Measurements from ENCODE around the gene RBM19.
A peak's percentile ranks its signal among the peaks of the same experiment; 100 is the strongest.

Gene RBM19

DNA sequence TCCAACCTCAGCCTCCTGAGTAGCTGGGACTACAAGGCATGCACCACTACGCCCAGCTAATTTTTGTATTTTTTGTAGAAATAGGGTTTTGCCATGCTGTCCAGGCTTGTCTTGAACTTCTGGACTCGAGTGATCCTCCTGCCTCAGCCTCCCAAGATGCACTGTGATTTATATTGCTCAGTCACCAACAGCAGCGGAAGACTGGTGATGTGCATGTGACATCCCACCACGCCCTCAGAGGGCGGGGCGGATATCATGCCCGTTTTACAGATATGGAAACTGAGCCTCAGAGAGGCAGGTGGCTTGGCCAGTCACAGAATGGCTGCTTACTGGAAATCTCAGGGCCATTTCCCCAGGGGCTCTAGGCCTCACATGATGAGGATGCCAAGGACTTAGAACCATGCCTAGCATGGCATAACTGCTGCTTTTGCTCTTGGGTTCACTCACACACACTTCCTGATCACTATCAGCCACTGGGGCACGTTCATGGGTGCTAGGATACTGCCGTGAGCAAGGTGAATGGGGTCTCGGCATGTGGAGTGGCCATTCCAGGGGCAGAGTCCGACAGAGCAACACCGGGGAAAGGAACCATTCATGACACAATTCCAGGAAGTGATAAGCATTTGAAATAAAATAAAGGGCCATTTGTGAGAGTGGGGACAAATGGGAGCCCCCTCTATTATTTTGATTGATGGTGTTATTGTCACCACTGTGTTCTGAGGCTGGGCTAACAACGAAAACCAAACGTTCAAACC, 31.9 kb downstream of the RBM19 start:
- Mint-ChIP-seq H3K36me3 (peaks cover 14% of the 10 kb centered on the region), H3K27me3 (no peaks in the 10 kb centered on the region), H3K9me3 (ENCODE audit: low read depth) (no peaks in the 10 kb centered on the region), H3K4me1 (ENCODE audit: low read depth) (peaks cover 14% of the 10 kb centered on the region), H3K4me3 (no peak overlapping the region), H3K27ac (no peak overlapping the region)

DNA sequence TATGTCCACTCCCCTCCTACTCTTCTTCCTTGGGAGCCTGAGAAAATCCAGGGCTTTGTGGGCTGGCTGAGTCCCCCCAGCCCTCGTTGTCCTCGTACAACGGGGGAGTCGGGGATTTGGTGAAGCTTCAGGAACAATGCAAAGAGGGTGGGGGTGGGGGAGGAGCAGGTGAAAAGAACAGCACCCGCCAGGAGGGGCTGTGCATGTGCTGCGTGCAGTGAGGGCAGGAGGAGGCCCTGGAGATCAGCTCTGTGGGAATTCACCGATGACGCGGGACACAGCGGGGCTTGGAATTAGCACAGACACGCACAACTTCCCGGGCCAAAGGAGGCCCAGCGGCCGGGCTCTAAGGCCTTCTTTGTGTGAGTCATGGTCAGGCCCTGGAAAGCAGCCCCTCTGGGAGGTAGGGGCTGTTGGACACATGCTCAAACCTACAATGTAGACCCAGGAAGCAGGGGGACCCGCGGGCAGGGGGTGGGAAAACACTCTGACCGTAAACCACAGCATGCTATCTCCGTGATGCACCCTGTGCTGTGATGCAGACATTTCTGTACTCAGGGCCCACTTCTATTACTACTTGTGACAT, 32.8 kb downstream of the RBM19 start:
- Mint-ChIP-seq H3K4me3 (no peak overlapping the region), H3K27ac (no peak overlapping the region), H3K9me3 (ENCODE audit: low read depth) (no peaks in the 10 kb centered on the region), H3K4me1 (ENCODE audit: low read depth) (peaks cover 17% of the 10 kb centered on the region), H3K36me3 (peaks cover 8% of the 10 kb centered on the region), H3K27me3 (no peaks in the 10 kb centered on the region)

DNA sequence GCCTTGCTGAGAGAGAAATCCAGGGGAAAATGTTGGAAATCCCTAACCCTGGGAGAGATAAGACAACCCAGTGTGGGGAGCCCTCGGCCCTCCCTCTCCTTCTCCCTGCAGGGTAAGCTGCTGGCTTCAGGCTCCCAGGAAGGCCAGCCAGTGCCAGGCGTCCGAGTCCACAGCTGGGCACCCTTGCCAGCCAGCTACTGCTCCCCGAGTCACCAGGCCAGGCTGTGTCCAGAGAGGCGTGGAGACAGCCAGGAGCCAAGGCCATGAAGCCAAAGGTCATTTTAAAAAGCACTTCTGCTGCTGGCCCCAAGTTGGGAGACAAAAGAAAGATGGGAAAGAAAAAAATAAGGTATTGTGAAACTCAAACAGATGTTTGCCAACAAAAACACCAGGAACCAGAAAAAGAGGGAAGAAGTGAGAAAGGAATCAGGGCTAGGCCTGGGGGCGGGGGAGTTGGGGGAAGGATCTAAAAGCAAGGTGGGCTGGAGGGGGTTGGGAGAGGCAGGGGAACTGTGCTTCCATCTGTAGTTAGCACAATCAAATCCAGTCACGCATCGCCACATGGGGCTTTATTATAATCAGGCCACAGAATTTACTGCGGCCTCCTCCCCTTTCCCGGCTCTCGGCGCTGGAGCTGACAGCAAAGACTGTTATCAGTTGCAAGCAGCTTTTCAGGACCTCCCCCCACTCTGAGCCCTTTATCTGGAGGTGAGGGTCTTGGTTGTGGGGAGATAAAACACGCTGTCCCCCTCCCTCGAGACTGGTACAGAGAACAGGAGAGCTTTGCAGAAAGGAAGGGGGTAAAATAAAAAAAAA, 33.5 kb downstream of the RBM19 start:
- no peak overlapping the region for H3K27ac Mint-ChIP-seq
- H3K9me3 Mint-ChIP-seq (ENCODE audit: low read depth): no peaks in the 10 kb centered on the region
- H3K4me1 Mint-ChIP-seq (ENCODE audit: low read depth): peaks cover 17% of the 10 kb centered on the region
- H3K36me3 Mint-ChIP-seq: peaks cover 8% of the 10 kb centered on the region
- H3K27me3 Mint-ChIP-seq: no peaks in the 10 kb centered on the region
- no peak overlapping the region for H3K4me3 Mint-ChIP-seq

DNA sequence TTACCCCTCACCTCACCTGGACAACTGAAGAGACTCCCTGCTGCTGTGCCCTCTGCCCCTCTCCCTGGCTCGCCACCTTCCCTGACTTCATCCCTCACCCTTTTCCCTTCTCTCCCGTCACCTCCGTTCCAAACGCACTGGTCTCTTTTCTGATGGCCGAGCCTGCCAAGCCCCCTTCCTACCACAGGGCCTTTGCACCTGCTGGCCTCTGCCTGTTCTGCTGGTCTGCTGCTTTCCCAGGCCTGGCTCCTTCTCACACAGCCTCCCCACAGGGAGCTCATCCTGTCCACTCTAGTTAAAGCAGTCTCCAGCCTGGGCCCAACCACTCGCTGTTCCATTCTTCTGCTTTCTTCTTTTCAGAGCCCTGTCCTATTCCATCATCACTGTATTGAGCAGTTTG, 34.6 kb downstream of the RBM19 start:
- Mint-ChIP-seq H3K9me3 (ENCODE audit: low read depth) (no peaks in the 10 kb centered on the region), H3K27ac (no peak overlapping the region), H3K4me3 (no peak overlapping the region), H3K27me3 (no peaks in the 10 kb centered on the region), H3K36me3 (peaks cover 13% of the 10 kb centered on the region), H3K4me1 (ENCODE audit: low read depth) (peaks cover 17% of the 10 kb centered on the region)

DNA sequence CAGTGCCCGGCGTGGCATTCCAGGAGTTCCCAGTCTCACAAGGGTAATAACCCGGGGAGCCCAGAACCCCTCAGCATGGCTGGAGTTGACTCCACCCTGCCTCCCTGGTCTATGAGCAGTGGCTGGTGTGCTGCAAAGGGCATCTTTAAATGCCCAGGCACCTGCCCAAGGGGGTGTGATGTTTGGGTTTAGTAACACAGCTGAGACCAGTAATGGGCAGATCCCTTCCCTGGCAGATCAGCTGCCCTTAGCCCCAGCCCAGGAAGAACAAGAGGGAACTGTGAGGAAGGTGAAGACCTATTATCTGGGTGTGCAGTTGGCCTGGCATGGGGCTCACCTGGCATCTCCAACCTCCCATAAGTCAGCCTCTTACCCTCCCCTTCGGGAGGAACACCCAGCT, 35.9 kb downstream of the RBM19 start:
- Mint-ChIP-seq H3K27me3 (no peaks in the 10 kb centered on the region), H3K4me1 (ENCODE audit: low read depth) (peaks cover 17% of the 10 kb centered on the region), H3K4me3 (no peak overlapping the region), H3K9me3 (ENCODE audit: low read depth) (no peaks in the 10 kb centered on the region), H3K27ac (no peak overlapping the region), H3K36me3 (peaks cover 20% of the 10 kb centered on the region)

DNA sequence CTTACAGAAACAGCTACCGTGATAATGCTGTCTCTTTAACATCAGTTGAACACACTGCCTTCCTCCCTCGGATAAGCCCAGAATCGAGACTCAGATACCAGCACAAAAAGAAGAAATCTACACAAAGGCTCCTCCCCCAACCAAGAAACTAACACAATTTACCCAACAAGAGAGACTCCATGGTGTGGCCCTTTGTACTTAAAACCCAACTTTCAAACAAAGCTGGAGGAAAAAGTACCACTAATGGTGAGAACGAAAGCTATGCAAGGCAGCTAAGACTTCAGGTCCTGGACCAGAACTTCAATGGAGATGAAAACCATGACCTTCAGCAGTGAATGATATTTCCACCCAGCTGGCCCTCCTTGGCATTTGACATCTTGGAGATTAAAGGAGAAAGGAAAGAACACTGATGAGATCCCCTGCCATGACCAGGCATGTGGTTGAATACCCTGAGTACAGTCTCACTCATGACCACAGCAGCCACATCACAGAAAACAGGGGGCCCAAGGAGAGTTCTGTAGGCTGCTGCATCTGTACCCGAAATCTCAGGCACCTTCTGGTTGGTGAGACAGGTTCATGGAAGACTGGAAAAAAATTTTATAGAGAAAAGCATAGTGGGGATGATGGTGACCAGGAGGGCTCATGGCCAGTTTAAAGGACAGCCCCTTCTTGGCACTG, 36.7 kb downstream of the RBM19 start:
- H3K4me3 Mint-ChIP-seq: no peak overlapping the region
- H3K36me3 Mint-ChIP-seq: peaks cover 20% of the 10 kb centered on the region
- H3K27ac Mint-ChIP-seq: peak overlapping the region; percentile 34
- H3K27me3 Mint-ChIP-seq: no peaks in the 10 kb centered on the region
- peaks cover 17% of the 10 kb centered on the region for H3K4me1 Mint-ChIP-seq (ENCODE audit: low read depth)
- no peaks in the 10 kb centered on the region for H3K9me3 Mint-ChIP-seq (ENCODE audit: low read depth)

DNA sequence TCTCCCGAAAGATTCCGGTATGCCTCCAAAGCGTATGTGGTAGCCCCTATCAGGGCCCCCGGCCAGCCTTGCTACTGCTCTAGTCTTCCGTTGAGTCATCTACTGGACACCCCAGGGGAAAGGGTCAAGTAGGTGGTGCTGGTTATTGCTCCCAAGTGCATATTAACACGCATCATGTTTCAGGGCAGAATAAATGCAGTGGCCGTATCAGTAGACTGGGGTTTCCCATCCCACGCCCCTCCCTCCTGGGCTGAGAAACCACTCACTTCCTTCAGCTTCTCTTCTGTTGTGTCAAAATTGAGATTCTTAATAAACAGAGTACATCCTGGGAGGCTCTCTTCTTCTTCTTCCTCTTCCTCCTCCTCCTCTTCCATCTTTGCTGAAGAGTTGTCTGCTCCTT, 39.3 kb downstream of the RBM19 start:
- Mint-ChIP-seq H3K36me3 (peaks cover 20% of the 10 kb centered on the region), H3K9me3 (ENCODE audit: low read depth) (no peaks in the 10 kb centered on the region), H3K4me1 (ENCODE audit: low read depth) (peaks cover 17% of the 10 kb centered on the region), H3K4me3 (no peak overlapping the region), H3K27me3 (no peaks in the 10 kb centered on the region), H3K27ac (no peak overlapping the region)

DNA sequence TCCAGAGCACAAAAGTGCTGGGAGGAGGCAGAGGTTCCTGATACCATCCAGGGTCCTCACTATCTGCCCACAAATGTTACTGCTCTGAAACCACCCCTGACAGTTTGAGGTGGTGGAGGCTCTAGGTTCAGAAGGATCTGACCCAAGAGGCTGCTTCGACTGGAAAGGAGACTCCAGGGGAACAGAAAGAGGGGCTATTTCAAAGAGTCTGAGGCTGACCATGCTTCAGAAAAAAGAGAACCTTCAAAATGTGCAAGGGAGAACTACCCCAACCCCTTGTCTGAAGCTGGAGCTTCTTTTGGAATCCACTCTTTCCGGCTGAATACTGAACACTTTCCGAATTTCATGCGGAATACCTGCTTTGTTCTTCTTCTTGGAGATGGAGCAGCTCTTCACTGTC, 41.8 kb downstream of the RBM19 start:
- no peak overlapping the region for H3K27ac Mint-ChIP-seq
- peaks cover 3% of the 10 kb centered on the region for H3K4me1 Mint-ChIP-seq (ENCODE audit: low read depth)
- peaks cover 22% of the 10 kb centered on the region for H3K36me3 Mint-ChIP-seq

DNA sequence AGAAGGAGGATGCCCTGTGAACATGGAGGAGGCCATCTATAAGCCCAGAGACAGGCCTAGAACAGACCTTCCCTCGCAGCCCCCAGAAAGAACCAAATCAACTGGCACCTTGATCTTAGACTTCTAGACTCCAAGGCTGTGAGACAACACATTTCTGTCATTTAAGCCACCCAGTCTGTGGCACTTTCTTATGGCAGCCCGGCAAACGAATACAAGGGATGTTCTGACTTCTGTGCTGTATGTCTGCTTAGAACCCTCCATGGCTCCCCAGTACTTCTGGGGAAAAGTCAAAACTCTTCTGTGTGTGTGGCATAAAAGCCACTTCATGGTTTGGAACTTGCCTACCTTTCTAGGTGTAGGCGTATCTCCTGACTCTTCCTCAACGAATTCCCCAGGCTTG, 42.9 kb downstream of the RBM19 start:
- no peaks in the 10 kb centered on the region for H3K4me1 Mint-ChIP-seq (ENCODE audit: low read depth)
- H3K27me3 Mint-ChIP-seq: no peaks in the 10 kb centered on the region
- H3K9me3 Mint-ChIP-seq (ENCODE audit: low read depth): no peaks in the 10 kb centered on the region
- H3K4me3 Mint-ChIP-seq: no peak overlapping the region
- H3K27ac Mint-ChIP-seq: no peak overlapping the region
- peaks cover 25% of the 10 kb centered on the region for H3K36me3 Mint-ChIP-seq

More for the DNA sequence above, 41.8 kb downstream of the RBM19 start:
- no peaks in the 10 kb centered on the region for H3K27me3 Mint-ChIP-seq
- H3K4me3 Mint-ChIP-seq: no peak overlapping the region
- H3K9me3 Mint-ChIP-seq (ENCODE audit: low read depth): no peaks in the 10 kb centered on the region

DNA sequence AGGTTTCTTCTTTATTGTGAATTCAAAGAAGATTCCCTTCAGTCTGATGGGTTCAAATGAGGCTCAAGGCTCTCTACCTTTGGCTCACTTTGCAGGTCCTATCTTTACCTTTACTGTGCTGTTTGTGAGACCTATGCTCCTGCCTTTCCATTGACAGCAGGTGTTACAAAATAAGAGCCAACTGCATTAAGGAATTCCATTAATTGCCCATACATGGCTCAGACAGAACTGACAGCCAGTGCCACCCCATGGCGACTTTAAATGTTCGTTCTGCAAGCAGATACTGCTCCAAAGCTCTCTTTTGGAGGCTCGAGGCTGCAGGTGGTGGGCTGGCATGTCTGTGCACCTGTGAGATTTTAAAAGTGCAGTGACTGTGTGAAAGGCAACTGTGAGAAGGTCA, 44.7 kb downstream of the RBM19 start:
- Mint-ChIP-seq H3K4me1 (ENCODE audit: low read depth) (no peaks in the 10 kb centered on the region), H3K9me3 (ENCODE audit: low read depth) (no peaks in the 10 kb centered on the region), H3K4me3 (no peak overlapping the region), H3K27ac (no peak overlapping the region), H3K27me3 (no peaks in the 10 kb centered on the region), H3K36me3 (peaks cover 19% of the 10 kb centered on the region)

DNA sequence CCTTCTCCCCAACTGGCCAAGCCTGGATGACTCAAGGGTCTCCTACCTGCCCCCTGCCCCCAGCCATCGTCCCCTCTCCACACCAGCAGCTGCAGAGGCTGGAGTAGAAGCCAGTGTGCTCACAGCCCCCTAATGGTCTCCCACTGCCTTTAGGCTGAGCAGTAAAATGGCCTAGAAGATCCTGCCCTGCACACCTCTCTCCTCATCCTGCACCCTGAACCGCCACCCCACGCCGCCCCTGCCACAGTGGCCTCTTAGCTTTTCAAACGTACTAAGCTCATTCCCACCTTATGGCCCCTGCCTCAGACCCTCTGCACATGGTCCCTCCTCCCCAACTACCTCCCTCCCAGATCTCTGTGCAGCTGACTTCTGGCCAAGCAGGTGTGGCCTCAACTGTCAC, 46.3 kb downstream of the RBM19 start:
- H3K4me3 Mint-ChIP-seq: no peak overlapping the region
- H3K27ac Mint-ChIP-seq: no peak overlapping the region
- H3K9me3 Mint-ChIP-seq (ENCODE audit: low read depth): no peaks in the 10 kb centered on the region
- peaks cover 14% of the 10 kb centered on the region for H3K36me3 Mint-ChIP-seq
- H3K4me1 Mint-ChIP-seq (ENCODE audit: low read depth): no peaks in the 10 kb centered on the region
- H3K27me3 Mint-ChIP-seq: no peaks in the 10 kb centered on the region

DNA sequence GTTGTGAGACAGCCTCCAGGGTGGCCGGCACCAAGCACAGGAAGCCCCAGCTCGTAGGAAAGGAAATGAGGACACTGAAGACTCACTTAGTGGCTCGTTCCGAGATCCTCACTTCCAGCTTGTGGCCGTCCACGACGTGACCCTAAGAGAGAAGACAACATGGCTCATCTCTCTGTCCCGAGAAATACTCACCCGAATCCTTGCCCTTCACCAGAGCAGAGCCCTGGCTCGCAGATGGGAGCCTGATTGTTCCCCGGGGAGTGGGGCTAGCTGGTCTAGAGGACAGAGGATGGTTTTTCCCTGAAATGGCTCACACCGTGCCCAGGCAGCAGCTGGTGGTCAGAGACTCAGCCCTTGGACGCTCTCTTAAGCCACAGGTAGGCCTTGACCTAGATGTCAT, 47.8 kb downstream of the RBM19 start:
- H3K4me3 Mint-ChIP-seq: no peak overlapping the region
- no peak overlapping the region for H3K27ac Mint-ChIP-seq
- no peaks in the 10 kb centered on the region for H3K4me1 Mint-ChIP-seq (ENCODE audit: low read depth)
- H3K9me3 Mint-ChIP-seq (ENCODE audit: low read depth): no peaks in the 10 kb centered on the region
- no peaks in the 10 kb centered on the region for H3K27me3 Mint-ChIP-seq
- peaks cover 12% of the 10 kb centered on the region for H3K36me3 Mint-ChIP-seq

DNA sequence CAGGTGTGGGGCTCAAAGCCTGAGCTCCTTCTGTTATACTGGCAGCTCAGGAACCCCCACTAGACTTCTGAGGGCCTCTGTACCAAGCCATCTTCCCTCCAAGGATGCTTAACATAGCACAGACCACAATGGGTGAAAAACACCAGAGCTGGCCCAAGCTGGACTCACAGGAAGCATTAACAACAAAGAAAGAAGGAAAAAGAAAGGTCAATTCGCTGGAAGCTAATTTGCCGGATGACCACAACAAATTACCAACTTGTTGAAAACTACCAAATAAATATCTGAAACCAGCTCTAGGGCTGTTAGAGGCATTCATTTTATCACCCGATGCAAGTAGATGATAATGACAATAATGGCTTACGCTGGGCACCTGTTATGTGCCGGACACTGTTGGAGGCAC, 48.7 kb downstream of the RBM19 start:
- Mint-ChIP-seq H3K4me3 (no peak overlapping the region), H3K36me3 (peaks cover 12% of the 10 kb centered on the region), H3K27me3 (no peaks in the 10 kb centered on the region), H3K27ac (no peak overlapping the region), H3K4me1 (ENCODE audit: low read depth) (no peaks in the 10 kb centered on the region), H3K9me3 (ENCODE audit: low read depth) (no peaks in the 10 kb centered on the region)

DNA sequence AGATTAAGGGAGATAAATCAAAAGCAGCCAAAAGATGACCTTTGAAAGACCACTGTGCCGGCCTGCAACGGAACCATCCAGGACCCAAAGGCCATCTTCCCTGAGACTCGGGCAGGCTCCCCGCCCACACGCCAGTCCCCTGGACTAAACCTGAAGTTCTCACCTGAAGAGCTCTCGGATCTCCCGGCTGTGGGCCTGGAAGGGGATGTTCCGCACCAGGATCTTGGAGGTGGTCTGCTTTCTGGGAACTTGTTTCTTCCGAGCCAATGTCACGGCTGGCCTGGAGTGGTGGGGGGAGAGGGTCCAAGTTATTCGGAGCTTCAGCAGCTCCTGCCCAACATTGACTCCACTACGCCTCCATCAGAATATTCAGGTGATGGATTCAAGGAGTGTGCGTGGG, 51.3 kb downstream of the RBM19 start:
- Mint-ChIP-seq H3K27ac (no peak overlapping the region), H3K36me3 (peaks cover 9% of the 10 kb centered on the region), H3K27me3 (no peaks in the 10 kb centered on the region), H3K4me3 (no peak overlapping the region), H3K9me3 (ENCODE audit: low read depth) (no peaks in the 10 kb centered on the region), H3K4me1 (ENCODE audit: low read depth) (no peaks in the 10 kb centered on the region)

DNA sequence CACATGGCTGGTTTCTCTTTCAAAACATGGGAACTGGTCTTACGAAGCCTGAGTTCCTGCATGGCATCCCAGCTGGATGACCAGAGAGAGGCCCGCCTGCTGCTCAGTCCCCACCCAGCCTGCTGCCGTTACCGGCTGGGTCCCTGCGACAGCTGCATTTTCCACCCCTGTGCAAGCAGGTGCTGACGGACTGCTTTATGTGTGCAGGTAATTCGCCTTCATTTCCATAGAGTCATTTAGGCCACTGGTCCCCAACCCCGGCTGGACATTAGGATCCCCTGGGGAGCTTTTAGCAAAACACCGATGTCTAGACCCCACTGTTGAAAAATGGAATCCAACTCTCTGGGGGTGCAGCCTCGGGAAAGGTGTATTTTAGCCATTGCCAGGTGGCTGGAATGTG, 51.9 kb downstream of the RBM19 start:
- Mint-ChIP-seq H3K27ac (no peak overlapping the region), H3K9me3 (ENCODE audit: low read depth) (no peaks in the 10 kb centered on the region), H3K4me1 (ENCODE audit: low read depth) (no peaks in the 10 kb centered on the region), H3K27me3 (no peaks in the 10 kb centered on the region), H3K4me3 (no peak overlapping the region), H3K36me3 (peaks cover 9% of the 10 kb centered on the region)
